RCC 7860 (cell line): ENCODE measurements around the gene TMED1.

Source experiments
- DNase-seq: peaks from one replicate; pipeline ENCODE4 v3.0.0-alpha.2; 2015; ENCODE audit warnings: low spot score
- FAIRE-seq: peaks from 2 replicates; lab custom pipeline; 2012; peaks lifted over from hg19 to GRCh38; lab: Jason Lieb, UNC

Gene TMED1

GRCh38 chr19:10812902-10813404 is 23.1 kb downstream of the TMED1 start:
- FAIRE-seq: peak; percentile 63
- DNase-seq: peak; percentile 83

GRCh38 chr19:10812196-10812595 is 23.8 kb downstream of the TMED1 start:
- no peak for DNase-seq
- no peak for FAIRE-seq

GRCh38 chr19:10811391-10812111 is 24.5 kb downstream of the TMED1 start:
- DNase-seq (no peak), FAIRE-seq (no peak)

- no peak for FAIRE-seq
These were observed 26.2 kb downstream of the TMED1 start for GRCh38 chr19:10809651-10810285.

GRCh38 chr19:10808937-10809649 is 26.9 kb downstream of the TMED1 start:
- FAIRE-seq: no peak
- no peak for DNase-seq

More at GRCh38 chr19:10809651-10810285, 26.2 kb downstream of the TMED1 start:
- DNase-seq: no peak

- no peak for FAIRE-seq
- DNase-seq: no peak
These were observed 30.2 kb downstream of the TMED1 start for GRCh38 chr19:10805758-10806247.

GRCh38 chr19:10805065-10805757 is 30.8 kb downstream of the TMED1 start:
- DNase-seq: no peak
- no peak for FAIRE-seq

- no peak for FAIRE-seq
- DNase-seq: no peak
These were observed 32.8 kb downstream of the TMED1 start for GRCh38 chr19:10803252-10803651.

GRCh38 chr19:10802479-10802878 is 33.5 kb downstream of the TMED1 start:
- DNase-seq (no peak), FAIRE-seq (no peak)

- DNase-seq (no peak), FAIRE-seq (no peak)
These were observed 35.5 kb downstream of the TMED1 start for GRCh38 chr19:10800488-10800887.

- FAIRE-seq (no peak), DNase-seq (no peak)
These were observed 38.3 kb downstream of the TMED1 start for GRCh38 chr19:10797541-10798256.

- no peak for DNase-seq
- no peak for FAIRE-seq
These were observed 38.9 kb downstream of the TMED1 start for GRCh38 chr19:10797078-10797477.

- FAIRE-seq (no peak), DNase-seq (no peak)
These were observed 39.4 kb downstream of the TMED1 start for GRCh38 chr19:10796653-10797052.

- DNase-seq (no peak), FAIRE-seq (no peak)
These were observed 46.1 kb downstream of the TMED1 start for GRCh38 chr19:10789866-10790265.

GRCh38 chr19:10788146-10788545 is 47.9 kb downstream of the TMED1 start:
- no peak for FAIRE-seq

GRCh38 chr19:10784257-10784656 is 51.8 kb downstream of the TMED1 start:
- FAIRE-seq (no peak), DNase-seq (no peak)

More at GRCh38 chr19:10788146-10788545, 47.9 kb downstream of the TMED1 start:
- DNase-seq: no peak

- DNase-seq (no peak), FAIRE-seq (no peak)
These were observed 53.2 kb downstream of the TMED1 start for GRCh38 chr19:10782795-10783194.
